K562 (cell line): ENCODE data around the gene PCDH1. TPM values are rescaled to one million over a fixed set of nuclear protein-coding genes. Genes with fewer than 3 reads are reported as not detected.

ENCODE experiments used
- ATAC-seq: fragments of 200-7000 bp; cut with Tn5 transposase; 3 replicates; pipeline ENCODE4 v1.9.1; 2020; ENCODE audit warnings: moderate library complexity
- BruUV-seq: library from RNA; stranded (reverse); fragments of 400-500 nt; replicated peaks from 2 replicates; lab custom pipeline; 2021; lab: Mats Ljungman, UMichigan
- CTCF ChIA-PET: fragments of 300-600 bp; formaldehyde crosslinking; extraction: SDS; loops from one replicate; lab custom pipeline; 2021; ENCODE audit warnings: low intra/inter-chr PET ratio; lab: Yijun Ruan, JAX
- POLR2A ChIA-PET: fragments of 300-600, 350-650 bp; sonication (Branson Sonifier 250); formaldehyde crosslinking; extraction: SDS; loops from one replicate; lab custom pipeline; 2021; ENCODE audit warnings: antibody characterized with exemption, inconsistent platforms; lab: Yijun Ruan, JAX
- DNase-seq, 4 experiments: peaks; one replicate each; pipeline versions ENCODE4 v3.0.0 to v3.0.0-alpha.2; 2011 to 2018; ENCODE audit warnings: low spot score in 3 of 4, mixed read lengths in 3 of 4; ENCODE audit errors: extremely low read depth in 1 of 4
- FAIRE-seq: peaks from 2 replicates; lab custom pipeline; 2011; peaks lifted over from hg19 to GRCh38; lab: Jason Lieb, UNC
- H2AFZ ChIP-seq: 2 replicates; pipeline ENCODE4 v1.6.0; 2011; ENCODE audit warnings: low read depth, low read length, control low read depth, inconsistent platforms
- H3K27ac ChIP-seq: fragments of 200-600 bp; 3 replicates; pipeline ENCODE4 v1.8.0; 2011; ENCODE audit warnings: low read depth, mild to moderate bottlenecking, control low read depth, inconsistent platforms, low read length, moderate library complexity, mixed read lengths; ENCODE audit errors: extremely low read depth
- H3K27me3 ChIP-seq, 2 experiments: fragments of 300-600 bp in 1 of 2; 2 replicates in 1 of 2; 3 replicates in 1 of 2; pipeline versions ENCODE4 v1.6.0 to v1.8.0; 2011; ENCODE audit warnings: inconsistent platforms in 2 of 2, low read length in 2 of 2, mild to moderate bottlenecking in 1 of 2, mixed read lengths in 1 of 2, moderate library complexity in 1 of 2; ENCODE audit not compliant: control insufficient read depth in 2 of 2, insufficient read depth in 2 of 2
- H3K36me3 ChIP-seq: fragments of 300-600 bp; 3 replicates; pipeline ENCODE4 v1.8.0; 2011; ENCODE audit warnings: mild to moderate bottlenecking, low read length, inconsistent platforms; ENCODE audit not compliant: control insufficient read depth, insufficient read depth
- H3K4me1 ChIP-seq, 2 experiments: fragments of 200-600 bp in 1 of 2; replicated peaks in 1 of 2; 2 replicates in 1 of 2; 3 replicates in 1 of 2; pipeline versions ENCODE4 v1.5.1 to v1.8.0; 2011; ENCODE audit warnings: inconsistent platforms in 2 of 2, low read length in 2 of 2, mild to moderate bottlenecking in 1 of 2, mixed read lengths in 1 of 2, moderate library complexity in 1 of 2; ENCODE audit not compliant: control insufficient read depth in 2 of 2, insufficient read depth in 2 of 2
- H3K4me2 ChIP-seq: 2 replicates; pipeline ENCODE4 v1.6.1; 2011; ENCODE audit warnings: low read length, control low read depth, inconsistent platforms, mixed read lengths; ENCODE audit not compliant: insufficient read depth
- H3K4me3 ChIP-seq: fragments of 200-600 bp; sonication (generic), shearing (Covaris generic); 2 replicates; pipeline ENCODE4 v1.5.1; 2016; ENCODE audit warnings: control low read depth, inconsistent platforms
- H3K79me2 ChIP-seq: fragments of 200-600 bp; 3 replicates; pipeline ENCODE4 v1.8.0; 2011; ENCODE audit warnings: low read length, inconsistent platforms; ENCODE audit not compliant: control insufficient read depth, insufficient read depth
- H3K9ac ChIP-seq, 2 experiments: 2 replicates each; pipeline versions ENCODE4 v1.6.0 to v1.6.1; 2011; ENCODE audit warnings: low read depth in 2 of 2, low read length in 2 of 2, control low read depth in 1 of 2, inconsistent platforms in 1 of 2, mild to moderate bottlenecking in 1 of 2, mixed read lengths in 1 of 2; ENCODE audit not compliant: insufficient read depth in 1 of 2
- H3K9me1 ChIP-seq: one replicate; pipeline ENCODE4 v1.6.0; 2011; ENCODE audit warnings: inconsistent platforms, mild to moderate bottlenecking, low read length, moderate library complexity; ENCODE audit not compliant: control insufficient read depth, insufficient read depth
- H3K9me3 ChIP-seq: replicated peaks from 2 replicates; pipeline ENCODE4 v1.5.1; 2011; ENCODE audit warnings: low read depth, low read length, inconsistent platforms; ENCODE audit not compliant: control insufficient read depth, insufficient read depth
- H4K20me1 ChIP-seq: replicated peaks from 2 replicates; pipeline ENCODE4 v1.6.1; 2011; ENCODE audit warnings: low read length, inconsistent platforms, mixed read lengths; ENCODE audit not compliant: control insufficient read depth, insufficient read depth
- FOS ChIP-seq: IDR thresholded peaks from 3 replicates; pipeline ENCODE4 v1.6.1; 2011; ENCODE audit not compliant: insufficient read length; ENCODE audit errors: extremely low read depth
- FOXP1 ChIP-seq: sonication (generic); formaldehyde crosslinking; IDR thresholded peaks from 2 replicates; pipeline ENCODE4 v1.8.0; 2022; ENCODE audit warnings: mild to moderate bottlenecking, missing genetic modification reagents
- GATA2 ChIP-seq: sonication (generic); formaldehyde crosslinking; IDR thresholded peaks from 2 replicates; pipeline ENCODE4 v1.4.0; 2020; ENCODE audit warnings: mild to moderate bottlenecking, missing genetic modification reagents
- MCM7 ChIP-seq, 2 experiments: fragments of 450-650 bp; IDR thresholded peaks; 2 replicates each; pipeline ENCODE4 v1.6.1; 2016 to 2018
- MTF1 ChIP-seq: fragments of 250-450 bp; sonication (Bioruptor Pico); IDR thresholded peaks from 2 replicates; pipeline ENCODE4 v1.9.0; 2021; ENCODE audit warnings: moderate library complexity, mild to moderate bottlenecking, inconsistent platforms, borderline replicate concordance
- MYC ChIP-seq, 2 experiments: fragments of 250-450 bp in 1 of 2; sonication (Bioruptor Pico) in 1 of 2; IDR thresholded peaks; 2 replicates each; pipeline versions ENCODE4 v1.5.1 to v1.6.1; 2012 to 2021; ENCODE audit warnings: low read depth in 2 of 2, borderline replicate concordance in 1 of 2, improper control_type of control experiment in 1 of 2, low read length in 1 of 2, mild to moderate bottlenecking in 1 of 2, moderate library complexity in 1 of 2
- NFXL1 ChIP-seq: fragments of 450-650 bp; formaldehyde crosslinking; IDR thresholded peaks from 2 replicates; pipeline ENCODE4 v1.4.0; 2021; ENCODE audit warnings: mild to moderate bottlenecking
- POLR2AphosphoS2 ChIP-seq: IDR thresholded peaks from 2 replicates; pipeline ENCODE4 v1.6.1; 2012; ENCODE audit warnings: low read length, improper control_type of control experiment
- RBM25 ChIP-seq: fragments of 200-400 bp; formaldehyde crosslinking; IDR thresholded peaks from 2 replicates; pipeline ENCODE4 v1.6.1; 2018; ENCODE audit warnings: low read length, low read depth, moderate library complexity; ENCODE audit not compliant: severe bottlenecking
- RBM39 ChIP-seq: fragments of 200-400 bp; formaldehyde crosslinking; optimal IDR thresholded peaks from 2 replicates; pipeline ENCODE3; 2018; ENCODE audit warnings: low read depth, low read length
- SMAD2 ChIP-seq: fragments of 150-350 bp; IDR thresholded peaks from 2 replicates; pipeline ENCODE4 v1.6.1; 2014; ENCODE audit warnings: low read depth, mild to moderate bottlenecking, low read length
- TRIM28 ChIP-seq: fragments of 450-650 bp; IDR thresholded peaks from 2 replicates; pipeline ENCODE4 v1.6.1; 2017
- ZNF134 ChIP-seq: fragments of 250-450 bp; sonication (Bioruptor Pico); conservative IDR thresholded peaks from 2 replicates; pipeline ENCODE4 v1.4.0; 2020
- ZNF282 ChIP-seq: sonication (generic); formaldehyde crosslinking; IDR thresholded peaks from 2 replicates; pipeline ENCODE4 v1.8.1; 2023; ENCODE audit warnings: missing genetic modification reagents
- ZNF644 ChIP-seq: fragments of 200-800 bp; sonication (Bioruptor generic); IDR thresholded peaks from 2 replicates; pipeline ENCODE4 v1.6.1; 2016; ENCODE audit warnings: low read depth, missing genetic modification characterization, missing compliant biosample characterization
- WGBS: fragments of 100-300 bp; shearing (Covaris generic); methylation state at CpG from one replicate; pipeline ENCODE4 v1.1.6; 2016; ENCODE audit warnings: low coverage, mixed read lengths; ENCODE audit not compliant: insufficient coverage; ENCODE audit errors: missing lambda C conversion rate; 5-methylcytosine and 5-hydroxymethylcytosine counted together
- in situ Hi-C: fragments of 300-500 bp; cut with MboI; formaldehyde crosslinking; loops from 4 replicates; pipeline ENCODE4 v1.15.0; 2018; ENCODE audit warnings: inconsistent platforms, mixed read lengths
- intact Hi-C: fragments of 100-400 bp; cut with micrococcal nuclease; formaldehyde crosslinking; loops from 2 replicates; pipeline ENCODE4 v1.14.2; 2022
- polyA plus RNA-seq, 8 experiments: library from polyadenylated mRNA; depleted of rRNA in 4 of 8; stranded (reverse) in 5 of 8; unstranded in 3 of 8; fragments of >200 nt; fragmentation: Nextera tagmentation in 2 of 8; fragmentation: Illumina TruSeq in 1 of 8; extraction: Ambion mirVana in 2 of 8; extraction: Trizol in 1 of 8; gene quantifications; 2 replicates each; pipeline versions ENCODE4 v1.2.1 to v1.2.3, GENCODE V29; 2011 to 2014; ENCODE audit warnings: inconsistent platforms in 1 of 8, missing spikeins in 1 of 8
- total RNA-seq, 7 experiments: library from RNA; depleted of rRNA in 6 of 7; stranded (reverse); fragments of >200 nt in 6 of 7; fragmentation: Illumina TruSeq in 2 of 7; extraction: Trizol in 2 of 7; gene quantifications; 2 replicates each; pipeline versions ENCODE4 v1.2.1 to v1.2.3, GENCODE V29; 2011 to 2021; ENCODE audit warnings: low replicate concordance in 1 of 7
- TF ChIP-seq, protein P1 (sequence below), 2 experiments: fragments of 450-650 bp in 1 of 2; sonication (generic) in 1 of 2; formaldehyde crosslinking in 1 of 2; IDR thresholded peaks in 1 of 2; conservative IDR thresholded peaks in 1 of 2; 2 replicates each; pipeline versions ENCODE4 v1.6.1 to v1.8.1; 2016 to 2023; ENCODE audit warnings: mild to moderate bottlenecking in 2 of 2, moderate library complexity in 2 of 2, inconsistent platforms in 1 of 2, missing genetic modification reagents in 1 of 2
- TF ChIP-seq, protein P2 (sequence below): sonication (generic); formaldehyde crosslinking; IDR thresholded peaks from 2 replicates; pipeline ENCODE4 v1.8.1; 2023; ENCODE audit warnings: mild to moderate bottlenecking, missing genetic modification reagents
- TF ChIP-seq, protein P3 (sequence below): fragments of 250-450 bp; sonication (Bioruptor Pico); IDR thresholded peaks from 2 replicates; pipeline ENCODE4 v1.8.0; 2021; ENCODE audit warnings: mild to moderate bottlenecking, moderate library complexity

Gene PCDH1
- total and polyA plus RNA-seq, 9 of the 15 experiments (the other 6 are each of a cell fraction or from before 2014, with no cell fraction given), result 0.11 to 3.6 (median 1.9) TPM; not detected in 1

DNA sequence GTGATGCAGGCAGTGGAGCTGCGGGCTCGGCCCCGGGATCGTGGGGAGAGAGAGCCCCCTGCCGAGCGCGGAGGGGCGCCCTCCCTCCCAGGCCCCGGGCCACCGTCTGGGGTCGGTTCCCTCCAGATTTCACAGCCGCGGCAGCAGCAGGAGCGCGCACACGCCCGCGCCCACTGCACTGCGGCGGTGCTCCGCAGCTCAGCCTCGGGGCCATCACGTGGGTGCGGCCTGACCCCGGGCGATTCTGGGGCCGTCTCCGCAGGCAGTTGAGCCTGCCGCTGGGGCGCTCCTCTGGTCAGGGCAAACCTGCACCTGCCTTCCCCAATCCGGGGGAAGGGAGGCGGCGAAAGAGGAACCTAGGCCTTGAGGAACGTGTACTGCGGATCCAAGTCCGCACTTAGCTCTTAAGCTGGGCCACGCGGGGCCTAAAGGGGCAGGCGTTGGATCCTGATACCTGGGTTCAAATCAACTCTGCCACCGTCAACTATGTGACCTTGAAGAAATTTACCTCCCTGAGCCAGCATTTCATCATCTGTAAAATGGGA, 36.1 kb upstream of the PCDH1 start:
- CTCF ChIA-PET, result interaction anchor here (0.6 to 1.7 kb wide), 2 partner anchors 25 to 528 kb away, joined by 3 to 13 read pairs; no protein-coding TSS in a partner anchor
- H3K79me2 ChIP-seq, result no peaks in the 10 kb centered on the region
- POLR2A ChIA-PET, result interaction anchor here (0.6 to 2.6 kb wide), 7 partner anchors 8 to 894 kb away, joined by 3 to 10 read pairs (median 3); partner anchors contain the start of genes DELE1 and RNF14
- H4K20me1 ChIP-seq, result no peaks in the 10 kb centered on the region
- DNase-seq (peak; percentile 66 to 74 (median 71)), FAIRE-seq (no peak), ATAC-seq (peak; percentile 91)
- peak overlapping the region; percentile 29 to 86; a peak in 3 of 4 replicates for H3K9ac ChIP-seq
- H3K4me1 ChIP-seq, result peaks cover 15% of the 10 kb centered on the region in 2 experiments; a peak in 4 of 5 replicates
- H3K9me1 ChIP-seq, result no peaks in the 10 kb centered on the region
- H3K27ac ChIP-seq, result no peak overlapping the region
- intact Hi-C loops, result loop anchor here (1.0 kb wide), 1 partner anchor 25 kb away; no protein-coding TSS in a partner anchor
- no peaks in the 10 kb centered on the region for H3K36me3 ChIP-seq
- peak overlapping the region; percentile 22 for H3K4me3 ChIP-seq
- peak overlapping the region; percentile 94 for H2AFZ ChIP-seq
- H3K27me3 ChIP-seq, result no peaks in the 10 kb centered on the region
- in situ Hi-C loops, result no loop called here
- 12% methylated on average over 23 of the region's 40 CpGs for WGBS
- H3K4me2 ChIP-seq, result peak overlapping the region; percentile 61
- no TSS peak for BruUV-seq
- no peaks in the 10 kb centered on the region; the same call in 1 of the 2 replicates for H3K9me3 ChIP-seq
- TF ChIP-seq, protein P1, sequence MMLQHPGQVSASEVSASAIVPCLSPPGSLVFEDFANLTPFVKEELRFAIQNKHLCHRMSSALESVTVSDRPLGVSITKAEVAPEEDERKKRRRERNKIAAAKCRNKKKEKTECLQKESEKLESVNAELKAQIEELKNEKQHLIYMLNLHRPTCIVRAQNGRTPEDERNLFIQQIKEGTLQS (IDR thresholded peaks at IDR 0.05), result no peak
- TF ChIP-seq, protein P1 (CRISPR knock-in tag; conservative IDR thresholded peaks at IDR 0.05), result no peak
- no peak for TF ChIP-seq TRIM28
- TF ChIP-seq MYC (IDR thresholded peaks at IDR 0.05; ENCODE audit: low read depth, low read length), result peak; percentile 60; the same call in 1 of the 2 replicates
- TF ChIP-seq MYC (CRISPR knock-in tag; IDR thresholded peaks at IDR 0.05; ENCODE audit: borderline replicate concordance, low read depth), result no peak
- no peak for TF ChIP-seq NFXL1 (CRISPR knock-in tag)
- TF ChIP-seq, protein P2, sequence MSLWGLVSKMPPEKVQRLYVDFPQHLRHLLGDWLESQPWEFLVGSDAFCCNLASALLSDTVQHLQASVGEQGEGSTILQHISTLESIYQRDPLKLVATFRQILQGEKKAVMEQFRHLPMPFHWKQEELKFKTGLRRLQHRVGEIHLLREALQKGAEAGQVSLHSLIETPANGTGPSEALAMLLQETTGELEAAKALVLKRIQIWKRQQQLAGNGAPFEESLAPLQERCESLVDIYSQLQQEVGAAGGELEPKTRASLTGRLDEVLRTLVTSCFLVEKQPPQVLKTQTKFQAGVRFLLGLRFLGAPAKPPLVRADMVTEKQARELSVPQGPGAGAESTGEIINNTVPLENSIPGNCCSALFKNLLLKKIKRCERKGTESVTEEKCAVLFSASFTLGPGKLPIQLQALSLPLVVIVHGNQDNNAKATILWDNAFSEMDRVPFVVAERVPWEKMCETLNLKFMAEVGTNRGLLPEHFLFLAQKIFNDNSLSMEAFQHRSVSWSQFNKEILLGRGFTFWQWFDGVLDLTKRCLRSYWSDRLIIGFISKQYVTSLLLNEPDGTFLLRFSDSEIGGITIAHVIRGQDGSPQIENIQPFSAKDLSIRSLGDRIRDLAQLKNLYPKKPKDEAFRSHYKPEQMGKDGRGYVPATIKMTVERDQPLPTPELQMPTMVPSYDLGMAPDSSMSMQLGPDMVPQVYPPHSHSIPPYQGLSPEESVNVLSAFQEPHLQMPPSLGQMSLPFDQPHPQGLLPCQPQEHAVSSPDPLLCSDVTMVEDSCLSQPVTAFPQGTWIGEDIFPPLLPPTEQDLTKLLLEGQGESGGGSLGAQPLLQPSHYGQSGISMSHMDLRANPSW, result no peak
- no peak for TF ChIP-seq RBM39
- TF ChIP-seq FOXP1, result 0 out of 2 replicates have a peak, but pooled peaks have one; percentile 4
- no peak for TF ChIP-seq ZNF282 (CRISPR knock-in tag)
- TF ChIP-seq ZNF644 (tag), result no peak
- no peak for TF ChIP-seq MCM7 (IDR thresholded peaks at IDR 0.05)
- TF ChIP-seq RBM25, result no peak
- TF ChIP-seq, protein P3, sequence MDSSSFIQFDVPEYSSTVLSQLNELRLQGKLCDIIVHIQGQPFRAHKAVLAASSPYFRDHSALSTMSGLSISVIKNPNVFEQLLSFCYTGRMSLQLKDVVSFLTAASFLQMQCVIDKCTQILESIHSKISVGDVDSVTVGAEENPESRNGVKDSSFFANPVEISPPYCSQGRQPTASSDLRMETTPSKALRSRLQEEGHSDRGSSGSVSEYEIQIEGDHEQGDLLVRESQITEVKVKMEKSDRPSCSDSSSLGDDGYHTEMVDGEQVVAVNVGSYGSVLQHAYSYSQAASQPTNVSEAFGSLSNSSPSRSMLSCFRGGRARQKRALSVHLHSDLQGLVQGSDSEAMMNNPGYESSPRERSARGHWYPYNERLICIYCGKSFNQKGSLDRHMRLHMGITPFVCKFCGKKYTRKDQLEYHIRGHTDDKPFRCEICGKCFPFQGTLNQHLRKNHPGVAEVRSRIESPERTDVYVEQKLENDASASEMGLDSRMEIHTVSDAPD (CRISPR knock-in tag), result no peak
- TF ChIP-seq FOS, result no peak
- TF ChIP-seq POLR2AphosphoS2, result no peak
- no peak for TF ChIP-seq MTF1
- no peak for TF ChIP-seq ZNF134
- TF ChIP-seq GATA2 (CRISPR knock-in tag), result no peak
- no peak for TF ChIP-seq SMAD2
